SU-DHL-6 (cell line): ENCODE data around the gene ZBTB45.

ENCODE experiments used
- EZH2phosphoT487 ChIP-seq: fragments of 200-600 bp; sonication (generic), shearing (Covaris generic); conservative IDR thresholded peaks from 2 replicates; pipeline ENCODE4 v1.6.1; 2018; ENCODE audit warnings: mild to moderate bottlenecking, antibody characterized with exemption, low read length, moderate library complexity, mixed read lengths
- TF ChIP-seq, protein P1 (sequence below): fragments of 200-600 bp; sonication (generic); IDR thresholded peaks from one replicate; pipeline ENCODE4 v1.5.1; 2017; ENCODE audit warnings: antibody characterized with exemption, mild to moderate bottlenecking, low read length, moderate library complexity; ENCODE audit not compliant: insufficient read depth, poor library complexity, severe bottlenecking

DNA sequence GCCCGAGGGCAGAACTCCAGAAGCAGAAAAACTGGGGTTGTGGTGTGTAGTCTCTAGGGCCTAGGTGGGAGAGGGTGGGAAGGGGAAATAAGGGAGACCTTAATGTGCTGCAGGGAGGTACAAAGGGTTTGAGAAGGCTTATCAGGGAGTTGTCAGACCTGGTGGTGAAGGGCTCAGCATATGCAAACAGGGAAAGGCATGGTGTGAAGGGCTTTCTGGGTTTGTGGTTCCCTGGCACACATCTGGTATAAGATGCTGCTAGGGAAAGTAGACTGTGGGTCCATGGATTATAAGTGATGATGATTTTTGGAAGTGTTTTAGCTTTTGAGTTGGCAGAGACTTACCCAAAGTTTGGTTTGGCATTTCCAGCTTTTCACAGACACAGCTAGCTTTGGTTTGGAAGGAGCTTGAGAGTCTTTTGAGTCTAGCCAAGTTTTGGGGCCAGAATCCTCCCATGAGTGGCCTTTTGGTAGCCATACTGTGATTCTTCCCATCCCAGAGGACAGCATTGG, 26.5 kb upstream of the ZBTB45 start:
- no peak for TF ChIP-seq EZH2phosphoT487
- TF ChIP-seq, protein P1, sequence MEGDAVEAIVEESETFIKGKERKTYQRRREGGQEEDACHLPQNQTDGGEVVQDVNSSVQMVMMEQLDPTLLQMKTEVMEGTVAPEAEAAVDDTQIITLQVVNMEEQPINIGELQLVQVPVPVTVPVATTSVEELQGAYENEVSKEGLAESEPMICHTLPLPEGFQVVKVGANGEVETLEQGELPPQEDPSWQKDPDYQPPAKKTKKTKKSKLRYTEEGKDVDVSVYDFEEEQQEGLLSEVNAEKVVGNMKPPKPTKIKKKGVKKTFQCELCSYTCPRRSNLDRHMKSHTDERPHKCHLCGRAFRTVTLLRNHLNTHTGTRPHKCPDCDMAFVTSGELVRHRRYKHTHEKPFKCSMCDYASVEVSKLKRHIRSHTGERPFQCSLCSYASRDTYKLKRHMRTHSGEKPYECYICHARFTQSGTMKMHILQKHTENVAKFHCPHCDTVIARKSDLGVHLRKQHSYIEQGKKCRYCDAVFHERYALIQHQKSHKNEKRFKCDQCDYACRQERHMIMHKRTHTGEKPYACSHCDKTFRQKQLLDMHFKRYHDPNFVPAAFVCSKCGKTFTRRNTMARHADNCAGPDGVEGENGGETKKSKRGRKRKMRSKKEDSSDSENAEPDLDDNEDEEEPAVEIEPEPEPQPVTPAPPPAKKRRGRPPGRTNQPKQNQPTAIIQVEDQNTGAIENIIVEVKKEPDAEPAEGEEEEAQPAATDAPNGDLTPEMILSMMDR = no peak
